HL-60/S4 (cell line): ENCODE data around the gene SF3B6.

Experiments used
- in situ Hi-C: fragments of 300-500 bp; cut with MboI; formaldehyde crosslinking; loops from 2 replicates; pipeline ENCODE4 v1.14.3; 2022; ENCODE audit warnings: low sequenced_read_pairs

The SF3B6 gene

DNA sequence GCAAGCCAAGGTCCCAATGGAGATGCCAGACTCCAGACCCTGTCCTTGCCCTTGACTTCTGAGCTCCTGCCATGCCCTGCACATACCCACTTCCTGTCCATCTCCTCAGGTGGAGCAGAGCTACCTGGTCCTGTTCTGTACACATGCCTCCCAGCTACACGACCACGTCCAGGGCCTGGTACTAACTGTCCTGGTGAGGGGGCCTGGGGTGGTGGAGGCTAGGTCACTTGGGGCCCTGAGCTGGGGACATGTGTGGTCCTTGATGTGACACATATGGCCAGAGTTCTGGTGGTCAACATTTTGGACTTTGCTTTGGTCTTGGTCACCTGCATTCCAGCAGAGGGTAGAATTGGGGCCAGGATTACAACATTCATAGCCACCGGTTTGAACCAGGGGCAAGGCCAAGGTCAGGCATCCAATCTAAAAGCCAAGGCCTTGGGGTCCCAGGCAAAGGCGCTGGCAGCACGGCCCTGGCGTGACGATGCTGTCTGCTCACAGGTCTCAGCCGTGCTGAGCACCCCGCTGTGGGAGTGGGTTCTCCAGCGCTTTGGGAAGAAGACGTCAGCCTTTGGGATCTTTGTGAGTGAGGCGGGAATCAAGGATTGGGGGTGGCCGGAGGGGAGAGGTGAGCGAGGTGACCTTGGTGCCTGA is 53.7 kb downstream of the SF3B6 start:
- in situ Hi-C loops = no loop called here

DNA sequence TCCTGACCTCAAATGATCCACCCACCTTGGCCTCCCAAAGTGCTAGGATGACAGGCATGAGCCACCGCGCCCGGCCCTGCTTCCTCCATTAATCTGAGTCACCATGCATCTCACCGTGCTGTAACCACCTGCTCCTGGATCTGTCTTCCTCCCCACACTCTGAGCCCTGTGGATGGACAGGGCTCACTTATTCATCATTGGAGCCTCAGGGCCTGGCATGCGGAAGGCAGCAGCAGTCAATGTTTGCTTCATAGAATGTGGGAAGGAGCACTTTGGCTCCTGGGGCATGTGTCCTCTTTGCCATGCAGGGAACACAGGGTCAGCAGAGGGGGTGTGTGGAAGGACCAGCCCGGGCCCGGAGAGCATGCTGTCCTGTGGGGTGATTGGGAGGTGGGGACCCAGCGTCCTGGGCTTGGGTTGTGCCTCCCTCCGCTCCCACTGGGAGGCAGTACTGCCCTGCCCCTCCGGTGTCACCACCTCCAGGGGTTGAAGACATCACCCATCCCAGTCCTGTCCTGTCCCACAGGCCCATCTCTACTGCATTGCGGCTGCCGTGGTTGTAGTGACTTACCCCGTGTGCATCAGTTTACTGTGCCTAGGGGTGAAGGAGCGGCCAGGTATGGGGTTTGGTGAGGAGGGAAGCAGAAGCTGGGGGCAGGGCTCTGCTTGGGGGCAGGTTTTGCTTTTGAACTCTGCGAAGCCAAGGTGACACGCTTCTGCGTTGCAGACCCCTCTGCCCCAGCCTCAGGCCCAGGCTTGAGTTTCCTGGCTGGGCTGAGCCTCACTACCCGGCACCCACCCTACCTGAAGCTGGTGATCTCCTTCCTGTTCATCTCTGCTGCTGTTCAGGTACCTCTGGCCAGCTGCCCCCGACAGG is 54.8 kb downstream of the SF3B6 start:
- in situ Hi-C loops = no loop called here

DNA sequence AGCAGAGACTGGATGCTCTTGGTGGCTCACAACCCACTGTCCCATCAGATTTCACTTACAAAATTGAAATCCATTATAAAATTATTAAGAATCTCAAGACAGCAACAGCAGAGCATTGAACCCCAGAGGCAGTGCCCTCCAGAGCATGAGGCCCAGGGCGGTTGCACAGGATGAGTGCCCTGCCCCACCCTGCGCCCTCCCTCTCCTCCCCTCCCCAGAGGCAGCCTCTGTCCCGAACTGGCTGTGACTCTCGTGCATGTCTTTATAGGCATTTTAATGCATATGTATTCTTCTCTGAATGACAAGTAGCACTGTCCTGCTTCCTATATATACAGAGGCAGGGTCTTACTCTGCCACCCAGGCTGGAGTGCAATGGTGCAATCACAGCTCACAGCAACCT is 55.9 kb downstream of the SF3B6 start:
- in situ Hi-C loops = no loop called here

DNA sequence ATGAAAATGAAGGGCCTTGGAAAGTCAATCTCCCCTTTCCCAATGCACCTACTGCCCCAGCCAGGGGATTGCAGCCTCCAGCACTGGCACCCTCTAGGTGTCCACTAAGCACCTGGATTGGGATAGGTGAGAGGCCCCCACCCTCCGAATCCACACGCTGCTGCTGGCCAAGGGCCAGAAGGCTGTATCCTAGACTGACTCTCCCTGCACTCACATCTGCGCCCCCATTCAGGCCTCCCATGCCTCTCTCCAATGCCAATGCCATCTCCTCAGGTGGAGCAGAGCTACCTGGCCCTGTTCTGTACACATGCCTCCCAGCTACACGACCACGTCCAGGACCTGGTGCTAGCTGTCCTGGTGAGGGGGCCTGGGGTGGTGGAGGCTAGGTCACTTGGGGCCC is 56.4 kb downstream of the SF3B6 start:
- in situ Hi-C loops = no loop called here

DNA sequence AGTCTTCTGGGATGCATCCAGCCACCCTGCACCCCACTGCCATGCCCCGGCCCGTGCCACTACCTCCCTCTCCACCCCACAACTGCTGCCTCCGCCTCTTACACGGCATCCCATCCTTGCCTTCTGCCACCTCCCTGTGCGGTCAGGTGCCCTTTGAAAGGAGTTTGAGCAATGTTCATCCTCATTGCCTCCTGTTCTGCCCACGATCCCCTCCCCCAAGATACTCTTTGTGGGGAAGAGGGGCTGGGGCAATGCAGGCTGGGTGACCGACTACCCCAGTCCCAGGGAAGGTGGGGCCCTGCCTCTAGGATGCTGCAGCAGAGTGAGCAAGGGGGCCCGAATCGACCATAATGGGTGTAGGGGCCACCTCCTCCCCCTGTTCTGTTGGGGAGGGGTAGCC is 57.9 kb downstream of the SF3B6 start:
- in situ Hi-C loops = no loop called here

DNA sequence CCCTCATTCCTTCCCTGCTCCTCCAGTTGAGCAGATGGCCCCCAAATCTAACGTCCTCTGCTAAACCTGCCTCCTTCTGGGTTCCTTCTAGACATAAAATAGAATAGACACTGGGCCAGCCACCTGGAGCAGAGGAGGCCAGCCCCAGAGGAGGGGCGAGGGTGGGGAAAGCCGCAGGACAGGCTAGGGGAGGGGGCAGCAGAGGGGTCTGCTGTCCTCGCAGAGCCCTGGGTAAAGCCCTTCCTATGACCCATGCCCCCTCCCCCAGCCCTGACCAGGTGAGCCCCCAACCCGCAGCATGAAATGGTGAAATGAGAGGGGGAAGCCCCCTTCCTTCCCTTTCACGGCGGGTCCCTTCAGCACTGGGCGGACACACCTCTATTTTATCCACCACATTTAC is 58.4 kb downstream of the SF3B6 start:
- in situ Hi-C loops = no loop called here
